Left cardiac atrium (tissue), 4 donors: ENCODE measurements around the gene TSPEAR. TPM values are rescaled to one million over a fixed set of nuclear protein-coding genes. Genes with fewer than 3 reads are reported as not detected.
A peak's percentile ranks its signal among the peaks of the same experiment; 100 is the strongest.
"Not testable (repeated sequence)": the region's sequence is repeated elsewhere in the genome, so short reads cannot be mapped to it uniquely, and the experiment has no call there.

Experiments used
- ATAC-seq, 2 donors: fragments of 200-7000 bp; cut with Tn5 transposase; one replicate each; pipeline ENCODE4 v1.9.1; 2020; ENCODE audit warnings: mild to moderate bottlenecking in 2 of 2, moderate library complexity in 2 of 2
- DNase-seq: peaks from one replicate; pipeline ENCODE4 v3.0.0-alpha.2; 2020
- intact Hi-C, 2 donors: fragments of 100-400 bp; cut with DNase I; formaldehyde crosslinking; loops; one replicate each; pipeline versions ENCODE4 v1.14.1 to v1.15.1; 2022 to 2023
- total RNA-seq, 2 donors: library from RNA; stranded (reverse); fragmentation: NEBNext Ultra II Directional; extraction: Animal tissue kit (Norgen Biotek cat#: 25700); gene quantifications; one replicate each; pipeline ENCODE4 v1.2.1, GENCODE V29; 2021
- donor health status: DM: no; HTN: yes; CAD: no.
- donor health status: DM: no; HTN: yes; CAD: no; lungs with severe emphysema.
- donor health status: DM: yes; HTN: yes; CAD: no.
- donor health status: Dilated cardiomyopathy.

TSPEAR gene
- total RNA-seq, 2 donors from 2014 or later = 0.39 to 1.6 TPM

DNA sequence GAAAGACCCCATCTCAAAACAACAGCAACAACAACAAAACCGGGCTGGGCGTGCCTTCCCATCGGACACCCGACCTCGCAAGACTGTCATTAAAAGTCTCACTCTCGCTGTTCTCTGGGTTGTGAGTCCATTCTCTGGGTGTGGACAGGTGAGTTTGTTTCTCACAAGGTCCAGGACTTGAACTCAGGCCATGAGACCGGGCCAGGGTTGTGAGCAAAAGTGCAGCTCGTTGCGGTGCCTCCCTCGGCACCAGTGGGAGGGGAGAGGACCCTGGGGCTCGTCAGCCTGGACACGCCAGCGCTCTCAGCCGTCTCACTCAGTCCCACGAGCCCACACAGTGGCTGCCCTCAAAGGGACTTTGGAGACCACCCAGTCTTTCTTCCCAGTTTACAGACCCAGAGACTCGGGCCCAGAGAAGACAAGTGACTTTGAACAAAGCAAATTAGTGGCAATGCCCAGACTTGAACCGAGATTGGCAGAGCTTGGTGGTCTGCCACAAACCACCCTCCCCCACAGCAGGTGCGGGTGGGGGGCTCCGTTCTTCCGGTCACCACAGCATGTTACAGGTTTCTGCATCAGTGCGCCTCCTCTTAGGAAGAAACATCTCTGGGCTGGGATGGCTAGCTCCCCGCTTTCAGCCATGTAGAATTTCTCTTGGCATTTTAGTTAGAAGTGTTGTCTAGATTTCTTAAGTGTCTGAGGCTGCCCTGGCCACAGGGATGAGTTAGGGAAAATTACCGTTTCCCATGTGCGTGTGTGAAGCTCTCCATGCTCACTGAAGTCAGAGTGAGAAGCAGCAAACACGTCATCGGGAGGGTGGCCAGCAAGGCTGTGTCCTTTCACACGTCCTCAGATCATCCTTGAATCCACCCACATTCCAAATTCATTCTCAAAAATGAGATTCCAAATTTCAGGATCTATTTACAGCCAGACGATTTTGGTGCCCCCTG, 227.8 kb downstream of the TSPEAR start:
- ATAC-seq (no peak), DNase-seq (no peak)
- intact Hi-C loops = loop anchor here in 1 of 2 donors (10.0 kb wide), 1 partner anchor 459 kb away; no protein-coding TSS in a partner anchor

DNA sequence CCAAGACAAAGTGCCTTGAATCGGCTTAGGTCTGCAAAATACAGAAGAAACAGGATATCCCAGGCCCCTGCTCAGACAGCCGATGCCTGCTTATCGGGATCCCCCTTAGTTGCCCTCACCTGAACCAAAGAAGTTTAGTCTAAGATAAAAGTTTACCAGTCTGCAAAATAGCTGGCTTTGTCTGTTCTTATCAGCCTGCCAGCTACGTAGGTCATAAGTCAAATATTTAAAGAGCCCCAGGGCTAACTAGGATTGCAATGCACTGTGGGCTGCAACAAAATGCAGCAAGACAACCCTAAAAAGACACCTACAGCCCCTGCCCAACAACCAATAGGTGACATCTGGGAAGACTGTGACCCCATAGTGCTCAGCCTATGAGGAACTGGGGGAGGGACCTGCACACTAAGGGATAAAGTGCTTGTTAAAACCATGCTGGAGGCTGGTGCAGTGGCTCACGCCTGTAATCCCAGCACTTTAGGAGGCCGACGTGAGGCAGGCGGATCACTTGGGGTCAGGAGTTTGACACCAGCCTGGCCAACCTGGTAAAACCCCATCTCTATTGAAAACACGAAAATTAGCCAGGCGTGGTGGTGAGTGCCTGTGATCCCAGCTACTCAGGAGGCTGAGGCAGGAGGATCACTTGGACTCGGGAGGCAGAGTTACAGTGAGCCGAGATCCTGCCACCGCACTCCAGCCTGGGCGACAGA, 228.6 kb downstream of the TSPEAR start:
- intact Hi-C loops = loop anchor here in 1 of 2 donors (10.0 kb wide), 1 partner anchor 458 kb away; no protein-coding TSS in a partner anchor
- DNase-seq = no peak
- no peak for ATAC-seq

DNA sequence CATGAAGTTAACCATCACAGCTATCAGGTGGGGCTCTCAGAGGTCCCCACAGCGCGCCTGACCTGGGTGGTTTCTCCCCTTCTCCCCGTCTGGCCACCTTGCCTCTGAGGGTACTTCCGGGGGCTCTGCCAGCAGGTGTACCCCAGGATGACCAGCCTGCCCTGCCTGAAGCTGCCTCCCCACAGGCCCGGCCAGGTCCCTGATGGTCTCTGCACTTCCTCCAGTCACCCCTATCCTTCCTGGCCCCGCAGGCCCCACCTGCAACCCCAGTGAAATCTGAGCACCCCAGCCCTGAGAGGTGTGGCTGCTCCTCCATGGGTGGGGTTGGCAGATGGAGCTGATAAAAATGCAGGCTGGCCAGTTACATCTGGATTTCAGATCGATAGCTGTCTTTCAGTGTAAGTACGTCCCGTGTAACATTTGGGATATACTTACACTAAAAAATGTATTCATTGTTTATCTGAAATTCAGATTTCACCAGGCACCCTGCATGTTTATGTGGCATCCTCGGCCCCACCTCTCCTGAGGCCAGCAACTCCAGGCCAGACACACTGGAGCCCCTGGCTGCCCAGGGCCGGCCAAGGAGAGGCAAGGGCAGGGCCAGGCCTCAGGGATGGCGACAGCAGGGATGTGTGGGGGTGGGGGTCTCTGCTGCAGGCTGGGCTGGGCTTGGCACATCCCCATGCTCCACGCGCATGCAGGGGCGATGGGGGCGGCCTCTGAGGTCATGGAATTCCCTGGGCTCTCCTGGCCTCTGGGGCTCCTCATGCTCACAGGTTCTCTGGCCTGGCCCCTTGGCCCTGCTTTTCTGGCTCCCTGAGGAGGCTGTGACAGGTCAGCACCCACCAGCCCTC, 230.9 kb downstream of the TSPEAR start:
- peak in 1 of 2 donors; percentile 12 for ATAC-seq
- DNase-seq = no peak
- intact Hi-C loops = loop anchor here in 1 of 2 donors (10.0 kb wide), 1 partner anchor 456 kb away; no protein-coding TSS in a partner anchor

DNA sequence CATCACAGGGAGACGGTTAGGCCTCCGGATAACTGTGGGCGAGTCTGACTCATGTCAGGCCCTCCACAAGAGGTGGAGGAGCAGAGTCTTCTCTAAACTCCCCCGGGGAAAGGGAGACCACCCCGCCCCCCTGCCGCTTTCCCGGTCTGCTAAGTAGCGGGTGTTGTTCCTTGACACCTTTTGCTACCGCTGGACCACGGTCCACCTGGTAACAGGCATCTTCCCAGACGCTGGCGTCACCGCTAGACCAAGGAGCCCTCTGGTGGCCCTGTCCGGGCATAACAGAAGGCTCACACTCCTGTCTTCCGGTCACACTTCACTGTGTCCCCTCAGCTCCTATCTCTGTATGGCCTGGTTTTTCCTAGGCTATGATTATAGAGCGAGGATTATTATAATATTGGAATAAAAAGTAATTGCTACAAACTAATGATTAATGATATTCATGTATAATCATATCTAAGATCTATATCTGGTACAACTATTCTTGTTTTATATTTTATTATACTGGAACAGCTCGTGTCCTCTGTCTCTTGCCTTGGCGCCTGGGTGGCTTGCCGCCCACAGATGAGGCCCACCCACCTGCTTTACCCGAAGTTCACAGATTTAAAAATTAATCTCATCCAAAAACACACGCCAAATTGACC, 231.7 kb downstream of the TSPEAR start:
- not testable (repeated sequence) for DNase-seq, ATAC-seq
- intact Hi-C loops = loop anchor here in 1 of 2 donors (10.0 kb wide), 1 partner anchor 455 kb away; no protein-coding TSS in a partner anchor

DNA sequence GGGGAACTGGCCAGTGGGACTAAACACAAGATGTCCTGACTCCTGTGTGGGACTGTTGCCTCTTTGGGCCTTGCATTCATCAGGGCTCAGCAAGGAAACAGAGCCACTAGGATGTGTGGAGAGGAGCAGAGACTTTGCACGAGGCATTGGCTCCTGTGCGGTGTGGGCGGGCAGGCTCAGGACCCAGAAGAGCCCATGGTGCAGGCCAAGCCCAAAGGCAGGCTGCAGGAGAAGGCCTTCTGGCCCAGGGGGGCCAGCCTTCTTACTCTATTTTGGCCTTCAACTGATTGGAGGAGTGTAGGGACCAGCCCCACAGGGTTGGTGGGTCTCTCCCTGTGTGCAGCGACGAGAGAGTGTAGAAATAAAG, 232.6 kb downstream of the TSPEAR start:
- intact Hi-C loops = no loop called here
- no peak for DNase-seq

DNA sequence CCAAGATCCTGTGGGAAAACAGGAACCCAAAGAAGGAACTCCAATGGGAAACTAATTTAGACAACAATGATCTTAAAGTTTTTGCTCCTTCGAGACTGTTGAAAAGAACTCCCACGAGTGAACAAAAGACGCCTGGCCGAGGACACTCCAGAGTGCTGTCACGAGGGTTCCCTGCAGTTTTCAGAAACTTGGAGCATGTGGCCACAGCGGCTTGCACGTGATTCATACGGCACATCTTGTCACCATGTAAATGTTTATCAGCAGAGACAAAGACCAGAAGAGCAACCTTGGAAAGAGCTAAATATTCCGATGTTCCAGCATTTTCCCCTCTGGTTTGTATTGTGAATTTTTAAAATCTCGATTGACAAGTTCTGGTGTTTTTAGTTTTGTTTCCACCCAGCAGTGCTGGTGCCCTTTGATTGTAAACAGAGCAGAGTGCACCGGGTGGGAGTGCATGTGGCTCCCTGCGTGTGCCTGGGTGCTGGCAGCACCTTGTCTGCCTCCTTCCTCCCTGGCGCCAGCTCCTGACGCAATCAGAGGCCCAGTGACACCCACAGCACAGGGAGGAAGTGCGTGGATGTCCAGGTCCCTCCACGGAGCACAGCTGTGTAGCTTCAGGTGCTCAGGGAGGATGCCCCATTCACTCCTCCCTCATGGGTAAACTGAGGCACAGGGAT, 233.1 kb downstream of the TSPEAR start:
- ATAC-seq (peak in 1 of 2 donors; percentile 41), DNase-seq (no peak)
- intact Hi-C loops = no loop called here

More for the DNA sequence above, 232.6 kb downstream of the TSPEAR start:
- no peak for ATAC-seq

DNA sequence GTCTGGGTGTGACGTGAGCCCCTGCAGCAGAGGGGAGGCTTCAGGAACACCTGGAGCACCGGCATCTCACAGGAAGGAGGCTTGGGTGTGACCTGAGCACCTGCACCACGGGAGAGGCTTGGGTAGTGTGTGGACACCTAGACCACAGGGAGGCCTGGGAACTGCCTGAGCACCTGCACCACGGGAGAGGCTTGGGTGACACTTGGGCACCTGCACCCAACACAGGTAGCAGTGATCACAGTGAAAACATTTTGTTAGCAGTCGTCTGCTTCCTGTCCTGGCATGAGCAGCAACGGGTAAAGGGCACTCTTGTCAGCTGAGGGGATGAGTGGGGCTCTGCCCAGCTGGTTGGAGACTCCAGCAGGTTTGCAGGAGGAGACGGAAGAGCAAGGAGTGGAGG, 233.7 kb downstream of the TSPEAR start:
- intact Hi-C loops = no loop called here
- no peak for ATAC-seq
- no peak for DNase-seq

DNA sequence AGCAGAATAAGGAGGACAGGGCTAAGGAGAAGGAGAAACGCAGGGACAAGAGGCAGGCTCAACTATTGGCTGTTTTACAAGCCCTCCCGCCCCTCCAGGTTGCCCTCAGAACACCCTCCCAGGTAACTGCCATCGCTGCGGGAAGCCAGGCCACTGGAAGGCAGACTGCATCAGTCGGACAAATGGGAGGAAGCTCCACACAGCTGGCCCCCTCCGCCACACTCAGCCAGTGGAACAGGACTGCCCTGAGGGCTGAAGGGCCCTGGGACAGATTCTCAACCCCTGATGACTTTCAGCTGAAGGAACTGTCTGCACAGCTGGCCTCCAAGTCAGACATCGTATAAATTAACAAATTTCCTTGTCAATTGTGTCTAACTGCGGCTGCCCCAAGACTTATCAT, 234.2 kb downstream of the TSPEAR start:
- no peak for DNase-seq
- no peak for ATAC-seq
- intact Hi-C loops = no loop called here

DNA sequence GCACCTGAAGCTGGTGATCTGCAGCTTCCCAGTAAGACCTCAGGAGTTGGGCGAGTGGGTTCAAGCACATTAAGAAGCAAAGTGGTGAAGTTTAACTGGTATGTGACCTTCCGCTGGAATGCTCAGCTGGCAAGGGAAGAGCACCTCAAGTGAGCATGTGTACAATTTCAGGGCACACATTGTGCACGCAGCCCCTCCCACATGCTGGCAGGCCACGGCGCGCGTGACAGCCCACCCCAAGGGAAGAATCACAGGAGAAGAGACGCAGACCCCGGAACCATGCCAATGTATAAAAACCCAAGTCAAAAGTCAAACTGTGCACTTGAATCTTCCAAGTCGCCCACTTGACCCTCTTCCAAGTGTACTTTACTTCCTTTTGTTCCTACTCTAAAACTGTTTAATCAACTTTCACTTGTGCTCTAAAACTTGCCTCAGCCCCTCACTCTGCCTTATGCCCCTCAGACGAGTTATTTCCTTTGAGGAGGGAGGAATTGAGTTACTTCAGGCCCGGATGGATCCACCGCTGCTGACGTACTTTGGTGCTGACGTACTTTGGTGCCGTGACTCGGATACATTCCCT, 236.0 kb downstream of the TSPEAR start:
- intact Hi-C loops = no loop called here
- ATAC-seq (no peak), DNase-seq (no peak)

DNA sequence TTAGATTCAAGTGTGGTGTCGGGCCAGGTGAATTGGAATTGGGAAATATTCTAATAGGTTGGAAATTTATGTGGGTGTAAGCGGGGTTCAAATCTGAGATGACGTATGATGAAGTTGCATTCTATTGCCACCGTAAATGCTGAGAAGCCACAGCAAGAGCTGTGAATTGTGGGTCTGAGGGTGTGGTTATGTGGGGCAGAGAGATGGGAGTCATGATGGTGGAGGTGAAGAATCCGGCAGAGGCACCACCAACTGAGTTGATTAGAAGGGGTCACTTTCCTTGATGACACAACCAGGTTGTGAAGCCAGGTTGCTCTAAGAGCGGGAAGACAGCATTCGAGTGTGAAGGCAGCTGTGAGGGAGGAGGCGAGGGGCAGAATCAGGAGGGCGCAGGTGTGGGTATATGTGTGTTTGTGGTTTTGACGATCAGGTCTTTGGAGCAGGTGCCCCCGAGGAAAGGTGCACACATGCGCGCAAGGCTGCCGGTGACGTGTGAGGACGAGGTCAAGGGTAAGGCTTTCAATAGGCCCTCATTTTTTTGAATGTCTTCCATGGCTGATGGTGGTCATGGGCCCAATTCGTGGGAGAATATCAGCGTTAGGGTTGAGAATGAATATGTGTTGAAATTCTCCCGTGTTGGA, 237.3 kb downstream of the TSPEAR start:
- intact Hi-C loops = no loop called here
- DNase-seq (no peak), ATAC-seq (no peak)

DNA sequence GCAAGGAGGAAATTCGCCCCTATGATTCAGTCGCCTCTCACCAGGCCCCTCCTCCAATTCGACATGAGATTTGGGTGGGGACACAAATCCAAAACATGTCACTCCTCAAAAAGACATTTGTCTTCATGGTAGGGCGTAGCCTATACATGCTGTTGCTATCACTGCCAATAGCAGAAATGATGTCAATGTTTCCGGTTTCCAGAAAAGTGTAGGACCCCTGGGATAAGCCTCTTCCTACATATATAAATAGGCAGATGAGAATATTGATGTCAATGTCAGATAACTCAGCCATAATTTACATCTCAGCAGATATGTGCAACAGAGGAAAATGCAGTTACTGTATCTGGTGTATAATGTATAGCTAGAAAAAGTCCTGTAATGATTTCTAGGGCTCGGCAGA, 239.4 kb downstream of the TSPEAR start:
- intact Hi-C loops = no loop called here
- ATAC-seq (no peak), DNase-seq (no peak)

DNA sequence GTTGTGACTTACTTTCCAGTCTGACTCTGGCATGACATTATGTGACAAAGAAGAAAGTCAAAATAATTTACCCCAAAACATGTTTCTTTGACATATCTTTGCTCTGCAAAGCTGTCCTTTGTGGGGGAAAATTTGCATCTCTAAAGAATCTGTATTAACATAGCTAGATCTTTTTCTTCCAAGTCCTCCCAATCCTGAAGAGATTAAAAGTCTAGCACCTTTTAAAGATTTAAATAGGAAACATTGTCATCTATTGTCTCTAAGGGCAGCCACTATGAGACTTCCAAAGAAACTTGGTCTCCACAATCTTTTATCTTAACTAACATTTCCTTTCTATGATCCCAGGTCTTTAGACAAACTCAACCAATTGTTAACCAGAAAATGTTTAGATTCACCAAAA, 240.0 kb downstream of the TSPEAR start:
- ATAC-seq (no peak), DNase-seq (no peak)
- intact Hi-C loops = no loop called here

DNA sequence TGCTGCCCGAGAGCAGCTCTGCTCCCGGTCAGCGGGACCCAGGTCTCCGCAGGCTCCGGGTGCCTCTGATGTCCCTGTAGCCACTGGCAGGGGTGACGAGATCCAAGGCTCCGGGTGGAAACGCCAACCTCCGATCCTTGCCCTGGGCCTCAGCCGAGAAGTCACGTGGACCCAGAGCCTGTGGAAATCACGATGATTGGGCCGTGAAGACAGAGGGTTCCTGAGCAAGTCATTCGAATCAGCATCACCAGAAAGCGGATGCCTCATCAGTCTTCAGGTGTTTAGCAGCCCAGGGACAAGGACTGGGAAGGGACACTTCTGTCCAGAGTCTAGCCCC, 243.5 kb downstream of the TSPEAR start:
- ATAC-seq (no peak), DNase-seq (no peak)
- intact Hi-C loops = no loop called here

DNA sequence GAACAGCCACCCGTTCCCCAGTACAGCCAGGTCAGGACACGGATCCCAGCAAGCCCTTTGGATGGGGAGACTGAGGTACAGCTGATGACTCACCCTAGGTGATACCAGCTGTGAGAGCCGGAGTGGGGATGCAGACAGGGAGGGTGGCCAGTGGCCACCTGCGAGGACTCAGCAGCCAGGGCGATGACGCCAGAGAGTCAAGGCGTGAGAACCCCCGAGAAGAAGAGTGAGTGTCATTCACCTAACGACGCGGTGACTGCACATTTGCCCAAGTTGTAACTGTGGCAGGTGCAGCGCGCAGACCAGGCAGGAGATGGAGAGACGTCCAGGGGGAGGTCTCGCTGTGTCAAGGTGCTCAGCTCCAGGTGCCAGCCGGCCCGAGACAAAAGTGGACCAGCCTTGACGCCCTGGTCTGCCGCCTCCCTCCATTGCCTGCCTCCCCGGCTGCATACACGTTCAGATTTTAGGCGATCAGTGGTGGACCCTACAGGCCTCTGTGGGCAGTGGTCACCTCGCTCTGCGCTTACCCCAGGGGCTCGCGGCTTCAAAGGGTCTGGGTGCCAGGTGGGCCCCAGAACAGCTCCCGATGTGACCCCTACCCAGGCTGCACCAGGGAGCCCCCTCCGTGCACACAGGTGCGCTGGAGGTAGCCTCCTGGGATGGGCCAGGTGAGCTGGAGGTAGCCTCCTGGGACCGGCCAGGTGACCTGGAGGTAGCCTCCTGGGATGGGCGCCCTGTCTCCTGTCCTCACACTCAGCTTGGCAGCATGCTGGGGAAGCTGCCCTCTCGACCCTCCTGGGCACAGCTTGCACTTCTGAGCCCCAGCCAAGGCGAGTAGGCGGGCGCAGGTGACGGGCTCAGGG, 244.1 kb downstream of the TSPEAR start:
- no peak for DNase-seq
- no peak for ATAC-seq
- intact Hi-C loops = no loop called here

DNA sequence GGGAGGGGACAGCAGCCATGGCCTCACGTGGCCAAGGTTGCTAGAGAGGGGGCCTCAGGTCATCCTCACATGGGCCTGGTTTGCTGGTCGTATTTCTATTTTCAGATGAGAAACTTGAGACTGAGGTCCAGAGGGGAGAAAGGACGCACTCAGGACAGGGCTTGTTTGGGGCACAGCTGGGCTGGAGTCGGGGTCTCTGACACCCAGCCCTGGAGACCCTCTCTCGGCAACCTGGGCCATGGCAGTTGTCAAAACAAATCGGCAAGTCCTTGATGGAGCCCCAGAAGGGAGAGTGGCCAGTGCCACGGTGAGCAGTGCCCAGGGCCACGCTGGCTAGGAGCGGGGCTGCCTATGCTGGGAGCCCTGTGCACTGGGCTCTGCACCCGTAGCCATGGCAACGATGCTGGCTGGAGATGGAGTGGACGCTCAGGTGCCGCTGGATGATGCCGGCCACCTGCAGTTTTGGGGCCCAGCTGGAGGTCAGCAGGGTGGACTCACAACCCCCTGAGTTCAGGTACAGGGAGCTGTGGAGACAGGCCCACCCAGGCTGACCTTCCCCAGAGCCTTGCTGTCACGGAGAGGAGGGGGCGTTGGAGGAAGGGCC, 244.9 kb downstream of the TSPEAR start:
- no peak for ATAC-seq
- DNase-seq = no peak
- intact Hi-C loops = no loop called here

DNA sequence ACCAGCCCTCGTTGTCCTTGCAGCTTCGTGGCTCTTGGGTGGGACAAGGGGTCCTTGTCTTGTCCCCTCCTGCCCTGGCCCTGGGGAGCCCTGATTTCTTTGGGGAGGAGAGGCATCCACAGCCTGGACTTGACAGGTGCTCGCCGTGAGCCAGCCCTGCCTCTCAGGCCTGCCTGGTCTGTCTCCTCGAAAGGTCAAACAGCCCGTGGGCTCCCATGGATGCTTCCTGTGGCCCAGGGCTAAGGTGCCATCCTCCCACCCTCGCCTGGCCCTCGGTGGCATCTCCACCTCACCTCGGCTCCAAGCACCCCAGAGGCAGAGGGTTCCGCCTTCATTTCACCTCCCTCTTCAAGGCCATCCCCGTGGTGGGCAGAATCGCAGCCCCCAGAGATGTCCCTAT, 247.0 kb downstream of the TSPEAR start:
- DNase-seq (no peak), ATAC-seq (no peak)
- intact Hi-C loops = no loop called here
